ENCODE results near the gene SLC2A13. TPM values are rescaled to one million over a fixed set of nuclear protein-coding genes. Genes with fewer than 3 reads are reported as not detected.

The SLC2A13 gene
- total RNA-seq, 1 experiment from 2014 or later, result 7.0 TPM

DNA sequence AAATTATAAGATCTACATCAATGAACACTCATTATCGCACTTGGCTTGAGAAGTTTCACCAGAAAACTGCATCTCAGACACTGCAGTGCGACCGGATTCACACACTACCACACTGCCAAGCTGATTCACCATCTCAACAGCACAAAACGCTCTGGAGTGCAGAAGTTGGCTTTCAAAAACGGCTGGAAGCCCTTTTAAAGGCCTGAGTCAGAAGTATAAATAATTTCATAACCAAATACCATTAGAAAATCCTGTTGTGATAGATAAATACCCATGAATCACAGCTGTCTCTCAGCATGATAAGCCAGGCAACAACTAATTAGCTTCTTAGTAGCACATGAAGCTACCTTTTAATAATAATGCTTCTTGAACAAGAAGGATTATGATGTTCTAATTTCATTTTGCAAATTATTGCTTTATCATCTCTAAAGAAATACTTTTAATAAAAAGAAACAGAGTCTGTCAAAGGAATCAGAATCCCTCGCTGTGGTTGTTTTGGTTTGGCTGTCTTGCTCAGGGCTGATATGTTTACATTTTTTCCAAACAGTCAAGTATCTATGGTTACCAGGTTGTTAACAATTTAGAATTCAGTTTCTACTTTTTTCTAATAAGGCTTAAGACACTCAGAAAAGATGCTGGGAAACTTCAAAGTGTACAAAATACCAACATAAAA, 51.2 kb downstream of the SLC2A13 start:
- no peak for DNase-seq
- Histone ChIP-seq H3K4me1 (ENCODE audit: insufficient read depth, low read length) (no peaks in the 10 kb centered on the region; the same call in 1 of the 2 replicates), H2BK12ac (ENCODE audit: insufficient read length, low read depth, low read length) (no peak overlapping the region), H3K9ac (ENCODE audit: extremely low read depth, insufficient read length, low read length) (no peak overlapping the region), H4K8ac (replicated peaks; ENCODE audit: insufficient read length, low read depth, low read length) (no peak overlapping the region), H2BK5ac (ENCODE audit: insufficient read length, low read length) (no peak overlapping the region), H3K27ac (ENCODE audit: insufficient read length, low read depth, low read length) (no peak overlapping the region), H3K79me1 (ENCODE audit: insufficient read depth, low read depth, low read length, poor library complexity, severe bottlenecking) (no peaks in the 10 kb centered on the region), H2BK15ac (ENCODE audit: low read depth, low read length) (no peak overlapping the region), H3T11ph (ENCODE audit: low read length) (no peak overlapping the region), H3K18ac (ENCODE audit: insufficient read length, low read depth, low read length) (no peak overlapping the region), H4K5ac (ENCODE audit: insufficient read length, low read depth, low read length) (no peak overlapping the region), H3K23ac (ENCODE audit: insufficient read length, low read depth, low read length) (no peak overlapping the region), H2AK5ac (ENCODE audit: insufficient read length, low read length) (no peak overlapping the region), H3K79me2 (ENCODE audit: insufficient read depth, low read length) (no peaks in the 10 kb centered on the region), H2AFZ (ENCODE audit: low read length) (no peak overlapping the region), H2BK20ac (ENCODE audit: low read depth, low read length, poor library complexity, severe bottlenecking) (no peak overlapping the region), H3K27me3 (ENCODE audit: insufficient read depth, low read length) (no peaks in the 10 kb centered on the region), H4K91ac (ENCODE audit: insufficient read length, low read depth, low read length) (no peak overlapping the region), H2BK120ac (ENCODE audit: low read depth, low read length, poor library complexity, severe bottlenecking) (no peak overlapping the region), H4K20me1 (ENCODE audit: control insufficient read depth, insufficient read depth, insufficient read length) (no peaks in the 10 kb centered on the region), H3K4me2 (ENCODE audit: insufficient read depth, insufficient read length, low read length) (no peak overlapping the region), H3K23me2 (ENCODE audit: insufficient read length, low read depth, low read length, poor library complexity, severe bottlenecking) (no peaks in the 10 kb centered on the region), H3K56ac (ENCODE audit: insufficient read length, low read depth, low read length) (no peak overlapping the region), H3K4ac (ENCODE audit: low read depth, low read length) (no peak overlapping the region), H3K14ac (ENCODE audit: insufficient read depth, low read length) (no peak overlapping the region), H3K9me3 (ENCODE audit: control insufficient read depth, low read depth, low read length) (no peaks in the 10 kb centered on the region)
- Mint-ChIP-seq H3K4me3 (no peak overlapping the region), H3K4me1 (no peaks in the 10 kb centered on the region), H3K27ac (0 out of 7 replicates have a peak overlapping the region, but pooled peaks of 1 of the 3 experiments have one; percentile 65), H3K27me3 (ENCODE audit: low read depth) (no peaks in the 10 kb centered on the region), H3K9me3 (no peaks in the 10 kb centered on the region), H3K36me3 (ENCODE audit: insufficient read depth in 1 of 3, low read depth in 3 of 3) (no peaks in the 10 kb centered on the region)
- no CpG with 5 or more reads among the region's 6 CpGs for WGBS (ENCODE audit: extremely low coverage, insufficient read length, low lambda C conversion rate)
- TF ChIP-seq, protein P1, sequence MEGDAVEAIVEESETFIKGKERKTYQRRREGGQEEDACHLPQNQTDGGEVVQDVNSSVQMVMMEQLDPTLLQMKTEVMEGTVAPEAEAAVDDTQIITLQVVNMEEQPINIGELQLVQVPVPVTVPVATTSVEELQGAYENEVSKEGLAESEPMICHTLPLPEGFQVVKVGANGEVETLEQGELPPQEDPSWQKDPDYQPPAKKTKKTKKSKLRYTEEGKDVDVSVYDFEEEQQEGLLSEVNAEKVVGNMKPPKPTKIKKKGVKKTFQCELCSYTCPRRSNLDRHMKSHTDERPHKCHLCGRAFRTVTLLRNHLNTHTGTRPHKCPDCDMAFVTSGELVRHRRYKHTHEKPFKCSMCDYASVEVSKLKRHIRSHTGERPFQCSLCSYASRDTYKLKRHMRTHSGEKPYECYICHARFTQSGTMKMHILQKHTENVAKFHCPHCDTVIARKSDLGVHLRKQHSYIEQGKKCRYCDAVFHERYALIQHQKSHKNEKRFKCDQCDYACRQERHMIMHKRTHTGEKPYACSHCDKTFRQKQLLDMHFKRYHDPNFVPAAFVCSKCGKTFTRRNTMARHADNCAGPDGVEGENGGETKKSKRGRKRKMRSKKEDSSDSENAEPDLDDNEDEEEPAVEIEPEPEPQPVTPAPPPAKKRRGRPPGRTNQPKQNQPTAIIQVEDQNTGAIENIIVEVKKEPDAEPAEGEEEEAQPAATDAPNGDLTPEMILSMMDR (conservative IDR thresholded peaks at IDR 0.05), result no peak
